Body of pancreas (tissue), 4 donors: ENCODE data around the gene MBTPS1.

Experiments
- CTCF ChIP-seq, 7 experiments: fragments of 450-650 bp in 4 of 7; fragments of 200-600 bp in 3 of 7; sonication (generic) in 3 of 7; IDR thresholded peaks; one replicate each; pipeline ENCODE4 v1.5.1; 2016 to 2019; ENCODE audit warnings: antibody characterized with exemption in 7 of 7
- POLR2A ChIP-seq, 3 donors: fragments of 450-650 bp; IDR thresholded peaks; one replicate each; pipeline ENCODE4 v1.6.1; 2016; ENCODE audit warnings: antibody characterized with exemption in 3 of 3, mild to moderate bottlenecking in 2 of 3

GRCh38 chr16:84155771-84156170 is 39.0 kb upstream of the MBTPS1 start:
- no peak for TF ChIP-seq POLR2A (IDR thresholded peaks at IDR 0.05)
- TF ChIP-seq CTCF (IDR thresholded peaks at IDR 0.05): no peak
